Stimulated activated CD8-positive, alpha-beta memory T cell treated with anti-CD3 and anti-CD28 coated beads, Interleukin-12 subunit alpha, Interleukin-12 subunit beta, amount 100 ng/mL, for 24 hours (primary cell): ENCODE data around the gene CLPSL2.

Experiments
- DNase-seq: peaks from one replicate; pipeline ENCODE4 v3.0.0-alpha.2; 2020; ENCODE audit errors: extremely low read depth

CLPSL2 gene

GRCh38 chr6:35746516-35746915, 29.9 kb upstream of the CLPSL2 start:
- DNase-seq: no peak

- DNase-seq: no peak
Observed at GRCh38 chr6:35747877-35748276, 28.5 kb upstream of the CLPSL2 start.

GRCh38 chr6:35750557-35750956, 25.8 kb upstream of the CLPSL2 start:
- no peak for DNase-seq

- DNase-seq: no peak
Observed at GRCh38 chr6:35751594-35751993, 24.8 kb upstream of the CLPSL2 start.

- no peak for DNase-seq
Observed at GRCh38 chr6:35752330-35752729, 24.1 kb upstream of the CLPSL2 start.

GRCh38 chr6:35754452-35755277, 21.7 kb upstream of the CLPSL2 start:
- DNase-seq: no peak

GRCh38 chr6:35755278-35755924, 21.0 kb upstream of the CLPSL2 start:
- DNase-seq: no peak

GRCh38 chr6:35757456-35758123, 18.8 kb upstream of the CLPSL2 start:
- DNase-seq: no peak

GRCh38 chr6:35759426-35759825, 17.0 kb upstream of the CLPSL2 start:
- no peak for DNase-seq

- DNase-seq: no peak
Observed at GRCh38 chr6:35765739-35766138, 10.7 kb upstream of the CLPSL2 start.

- no peak for DNase-seq
Observed at GRCh38 chr6:35769211-35769610, 7.2 kb upstream of the CLPSL2 start.

GRCh38 chr6:35771343-35771627, 5.1 kb upstream of the CLPSL2 start:
- no peak for DNase-seq

GRCh38 chr6:35774116-35774794, 2.1 kb upstream of the CLPSL2 start:
- DNase-seq: no peak

- DNase-seq: no peak
Observed at GRCh38 chr6:35775031-35775430, 1.4 kb upstream of the CLPSL2 start.

- no peak for DNase-seq
Observed at GRCh38 chr6:35777356-35778102, 1.1 kb downstream of the CLPSL2 start.

- DNase-seq: no peak
Observed at GRCh38 chr6:35778437-35778836, 2.0 kb downstream of the CLPSL2 start.

GRCh38 chr6:35780719-35781118, 4.3 kb downstream of the CLPSL2 start, which contains the start of gene CLPSL1:
Gene CLPSL1, plus strand, starts transcription at chr6:35781019. Its CDS starts 92 bp downstream, at chr6:35781111.
- DNase-seq: no peak

GRCh38 chr6:35781290-35781689, 4.9 kb downstream of the CLPSL2 start:
- no peak for DNase-seq

- no peak for DNase-seq
Observed at GRCh38 chr6:35782424-35782823, 6.0 kb downstream of the CLPSL2 start.

GRCh38 chr6:35784200-35784599, 7.8 kb downstream of the CLPSL2 start:
- DNase-seq: no peak

GRCh38 chr6:35786272-35786671, 9.9 kb downstream of the CLPSL2 start:
- no peak for DNase-seq

GRCh38 chr6:35786810-35787209, 10.4 kb downstream of the CLPSL2 start:
- no peak for DNase-seq
